A673 (cell line): Measurements from ENCODE around the gene CCDC6. TPM values are rescaled to one million over a fixed set of nuclear protein-coding genes. Genes with fewer than 3 reads are reported as not detected.

Source experiments
- BruUV-seq: library from RNA; stranded (reverse); fragments of 400-500 nt; replicated peaks from 2 replicates; lab custom pipeline; 2021; lab: Mats Ljungman, UMichigan
- CTCF ChIA-PET: fragments of 300-600 bp; sonication (Branson Sonifier 250); formaldehyde crosslinking; loops from one replicate; lab custom pipeline; 2022; ENCODE audit warnings: antibody characterized with exemption; lab: Charles Lee
- POLR2A ChIA-PET: fragments of 300-600 bp; sonication (Branson Sonifier 250); formaldehyde crosslinking; loops from one replicate; lab custom pipeline; 2022; ENCODE audit warnings: antibody characterized with exemption; ENCODE audit not compliant: low non-redundant PET; lab: Charles Lee
- DNase-seq: peaks from one replicate; pipeline ENCODE4 v3.0.0-alpha.2; 2015; ENCODE audit warnings: low spot score
- H3K27ac ChIP-seq: fragments of 200-600 bp; sonication (generic); 2 replicates; pipeline ENCODE4 v1.5.1; 2016; ENCODE audit warnings: mixed run types, low read depth, mild to moderate bottlenecking, mixed read lengths, antibody characterized with exemption, low read length; ENCODE audit not compliant: poor library complexity, severe bottlenecking
- H3K27me3 ChIP-seq: fragments of 200-600 bp; sonication (generic); replicated peaks from 2 replicates; pipeline ENCODE4 v1.6.1; 2017; ENCODE audit warnings: mixed run types, low read depth, mild to moderate bottlenecking, mixed read lengths, antibody characterized with exemption, low read length; ENCODE audit not compliant: insufficient read depth, poor library complexity
- H3K36me3 ChIP-seq: fragments of 200-600 bp; sonication (generic); 2 replicates; pipeline ENCODE4 v1.6.1; 2016; ENCODE audit warnings: mixed run types, mild to moderate bottlenecking, mixed read lengths, antibody characterized with exemption, low read length; ENCODE audit not compliant: insufficient read depth, poor library complexity, severe bottlenecking
- H3K4me1 ChIP-seq: fragments of 200-600 bp; sonication (generic); 2 replicates; pipeline ENCODE4 v1.6.1; 2017; ENCODE audit warnings: mixed run types, mild to moderate bottlenecking, mixed read lengths, antibody characterized with exemption, low read length; ENCODE audit not compliant: insufficient read depth, poor library complexity, severe bottlenecking
- H3K4me3 ChIP-seq: fragments of 200-600 bp; sonication (generic); 2 replicates; pipeline ENCODE4 v1.5.1; 2016; ENCODE audit warnings: low read depth, mixed run types, mild to moderate bottlenecking, mixed read lengths, low read length; ENCODE audit not compliant: poor library complexity, severe bottlenecking
- H3K9me3 ChIP-seq: fragments of 200-600 bp; sonication (generic); 2 replicates; pipeline ENCODE4 v1.6.1; 2016; ENCODE audit warnings: mixed run types, low read depth, mild to moderate bottlenecking, mixed read lengths, antibody characterized with exemption, low read length; ENCODE audit not compliant: poor library complexity, severe bottlenecking
- EZH2 ChIP-seq: fragments of 200-600 bp; sonication (generic); IDR thresholded peaks from 2 replicates; pipeline ENCODE4 v1.6.1; 2017; ENCODE audit warnings: borderline replicate concordance, low read depth, mild to moderate bottlenecking, mixed read lengths, antibody characterized with exemption, low read length; ENCODE audit not compliant: poor library complexity, severe bottlenecking
- intact Hi-C: fragments of 100-400 bp; cut with micrococcal nuclease; formaldehyde crosslinking; loops from one replicate; pipeline ENCODE4 v1.10.0; 2022; ENCODE audit not compliant: unreplicated experiment
- total RNA-seq: library from RNA; stranded (reverse); gene quantifications from 2 replicates; pipeline ENCODE4 v1.2.3, GENCODE V29; 2021
- TF ChIP-seq, protein P1 (sequence below): fragments of 300-800, 200-600 bp; sonication (generic); conservative IDR thresholded peaks from 2 replicates; pipeline ENCODE4 v1.5.1; 2017; ENCODE audit warnings: low read depth, mild to moderate bottlenecking, antibody characterized with exemption, low read length, moderate library complexity, mixed read lengths

CCDC6 gene
- total RNA-seq, 1 experiment from 2014 or later = 28.1 TPM

DNA sequence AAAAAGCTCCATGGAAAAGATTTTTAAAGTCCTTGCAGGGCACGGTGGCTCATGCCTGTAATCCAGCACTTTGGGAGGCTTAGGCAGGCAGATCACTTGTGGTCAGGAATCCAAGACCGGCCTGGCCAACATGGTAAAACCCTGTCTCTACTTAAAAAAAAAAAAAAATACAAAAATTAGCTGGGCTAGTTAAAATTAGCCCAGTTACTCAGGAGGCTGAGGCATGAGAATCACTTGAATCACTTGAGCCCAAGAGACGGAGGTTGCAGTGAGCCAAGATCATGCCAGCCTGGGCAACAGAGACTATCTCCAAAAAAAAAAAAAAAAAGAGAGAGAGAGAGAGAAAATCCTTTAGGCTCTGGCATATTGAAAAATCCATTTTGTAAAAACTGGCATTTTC, 61.9 kb downstream of the CCDC6 start:
- H3K4me3 ChIP-seq = no peak overlapping the region
- H3K4me1 ChIP-seq = no peaks in the 10 kb centered on the region
- TF ChIP-seq EZH2 = no peak
- TF ChIP-seq, protein P1, sequence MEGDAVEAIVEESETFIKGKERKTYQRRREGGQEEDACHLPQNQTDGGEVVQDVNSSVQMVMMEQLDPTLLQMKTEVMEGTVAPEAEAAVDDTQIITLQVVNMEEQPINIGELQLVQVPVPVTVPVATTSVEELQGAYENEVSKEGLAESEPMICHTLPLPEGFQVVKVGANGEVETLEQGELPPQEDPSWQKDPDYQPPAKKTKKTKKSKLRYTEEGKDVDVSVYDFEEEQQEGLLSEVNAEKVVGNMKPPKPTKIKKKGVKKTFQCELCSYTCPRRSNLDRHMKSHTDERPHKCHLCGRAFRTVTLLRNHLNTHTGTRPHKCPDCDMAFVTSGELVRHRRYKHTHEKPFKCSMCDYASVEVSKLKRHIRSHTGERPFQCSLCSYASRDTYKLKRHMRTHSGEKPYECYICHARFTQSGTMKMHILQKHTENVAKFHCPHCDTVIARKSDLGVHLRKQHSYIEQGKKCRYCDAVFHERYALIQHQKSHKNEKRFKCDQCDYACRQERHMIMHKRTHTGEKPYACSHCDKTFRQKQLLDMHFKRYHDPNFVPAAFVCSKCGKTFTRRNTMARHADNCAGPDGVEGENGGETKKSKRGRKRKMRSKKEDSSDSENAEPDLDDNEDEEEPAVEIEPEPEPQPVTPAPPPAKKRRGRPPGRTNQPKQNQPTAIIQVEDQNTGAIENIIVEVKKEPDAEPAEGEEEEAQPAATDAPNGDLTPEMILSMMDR = no peak
- no peak overlapping the region for H3K27ac ChIP-seq
- no peaks in the 10 kb centered on the region for H3K36me3 ChIP-seq
- intact Hi-C loops = no loop called here
- CTCF ChIA-PET = interaction anchor here (0.6 kb wide), 2 partner anchors 22 to 952 kb away, joined by 4 read pairs; no protein-coding TSS in a partner anchor
- DNase-seq = no peak
- H3K27me3 ChIP-seq = no peaks in the 10 kb centered on the region
- POLR2A ChIA-PET = no interaction called here
- no peaks in the 10 kb centered on the region for H3K9me3 ChIP-seq
- no TSS peak for BruUV-seq

DNA sequence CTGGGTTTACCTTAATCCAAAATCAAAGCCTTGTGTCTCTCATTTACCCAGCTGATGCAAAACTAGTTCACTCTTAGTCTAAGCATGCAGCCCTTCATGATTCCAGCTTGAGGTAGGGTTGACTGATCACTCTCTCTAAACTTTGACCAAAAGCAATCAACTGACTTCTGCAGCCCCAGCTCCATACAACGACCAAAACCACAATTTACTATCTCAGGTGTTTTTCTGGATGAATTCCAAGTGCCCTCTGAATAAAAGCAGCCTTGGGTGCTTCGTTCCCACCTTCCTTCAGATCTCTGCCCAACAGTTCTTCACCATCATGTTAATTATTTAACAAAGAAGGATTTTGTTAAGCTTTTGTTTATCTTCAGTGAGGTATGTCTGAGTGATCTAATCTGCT, 62.6 kb downstream of the CCDC6 start:
- intact Hi-C loops = no loop called here
- Histone ChIP-seq H3K27me3 (no peaks in the 10 kb centered on the region), H3K4me3 (no peak overlapping the region), H3K9me3 (no peaks in the 10 kb centered on the region), H3K27ac (no peak overlapping the region), H3K4me1 (no peaks in the 10 kb centered on the region), H3K36me3 (no peaks in the 10 kb centered on the region)
- DNase-seq = no peak
- TF ChIP-seq, protein P1 = no peak
- POLR2A ChIA-PET = no interaction called here
- BruUV-seq = no TSS peak
- CTCF ChIA-PET = interaction anchor here (0.6 kb wide), 1 partner anchor 951 kb away, joined by 4 read pairs; no protein-coding TSS in a partner anchor

DNA sequence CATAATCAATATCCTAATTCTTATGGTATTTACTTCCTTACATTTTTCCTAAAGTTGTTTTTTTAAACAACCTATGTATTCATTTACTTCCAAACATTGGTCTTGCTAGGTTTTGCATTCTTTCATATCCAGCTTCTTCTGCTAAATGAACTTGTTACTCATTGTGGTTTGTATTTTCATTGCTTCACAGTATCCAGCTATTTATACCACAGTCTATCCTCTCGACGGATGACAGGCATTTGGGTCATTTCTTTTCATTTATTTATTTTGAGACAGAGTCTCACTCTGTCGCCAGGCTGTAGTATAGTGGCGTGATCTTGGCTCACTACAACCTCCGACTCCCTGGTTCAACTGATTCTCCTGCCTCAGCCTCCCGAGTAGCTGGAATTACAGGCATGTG, 66.8 kb downstream of the CCDC6 start:
- Histone ChIP-seq H3K4me3 (no peak overlapping the region), H3K4me1 (no peaks in the 10 kb centered on the region), H3K9me3 (no peaks in the 10 kb centered on the region), H3K36me3 (no peaks in the 10 kb centered on the region), H3K27ac (no peak overlapping the region), H3K27me3 (no peaks in the 10 kb centered on the region)
- TF ChIP-seq, protein P1 = no peak
- TF ChIP-seq EZH2 = no peak
- CTCF ChIA-PET = no interaction called here
- intact Hi-C loops = loop anchor here (10.0 kb wide), 1 partner anchor 195 kb away; no protein-coding TSS in a partner anchor
- POLR2A ChIA-PET = no interaction called here
- no peak for DNase-seq
- no TSS peak for BruUV-seq
